Astrocyte of the cerebellum (primary cell): Measurements from ENCODE around the gene DIDO1.

Experiments used
- DNase-seq: peaks from one replicate; pipeline ENCODE4 v3.0.0-alpha.2; 2011; ENCODE audit warnings: low read depth
- H3K4me3 ChIP-seq: 2 replicates; pipeline ENCODE4 v1.5.1; 2011; ENCODE audit warnings: mild to moderate bottlenecking, low read depth, low read length, moderate library complexity
- CTCF ChIP-seq: IDR thresholded peaks from 2 replicates; pipeline ENCODE4 v1.5.1; 2012; ENCODE audit warnings: low read length, low read depth, moderate library complexity, mild to moderate bottlenecking; ENCODE audit errors: missing control alignments
- in situ Hi-C: cut with HindIII; loops from 2 replicates; pipeline ENCODE4 v1.10.0; 2017; ENCODE audit warnings: low sequenced_read_pairs

DIDO1 gene

GRCh38 chr20:62935204-62935967 lies 9.1 kb upstream of the DIDO1 start:
- no peak for DNase-seq
- no peak overlapping the region for H3K4me3 ChIP-seq
- in situ Hi-C loops: no loop called here
- no peak for TF ChIP-seq CTCF

- no peak for TF ChIP-seq CTCF
- H3K4me3 ChIP-seq: no peak overlapping the region
- in situ Hi-C loops: no loop called here
- DNase-seq: no peak
Observed at GRCh38 chr20:62933966-62934365, 7.7 kb upstream of the DIDO1 start.

- in situ Hi-C loops: no loop called here
- no peak for TF ChIP-seq CTCF
- no peak overlapping the region for H3K4me3 ChIP-seq
- no peak for DNase-seq
Observed at GRCh38 chr20:62931464-62931863, 5.2 kb upstream of the DIDO1 start.

- H3K4me3 ChIP-seq: peak overlapping the region; percentile 37
- in situ Hi-C loops: no loop called here
- no peak for DNase-seq
- TF ChIP-seq CTCF: no peak
Observed at GRCh38 chr20:62929051-62929538, 2.8 kb upstream of the DIDO1 start.

- TF ChIP-seq CTCF: no peak
- in situ Hi-C loops: no loop called here
- DNase-seq: no peak
- peak overlapping the region; percentile 37 for H3K4me3 ChIP-seq
Observed at GRCh38 chr20:62928246-62928939, 2.1 kb upstream of the DIDO1 start.

- H3K4me3 ChIP-seq: peak overlapping the region; percentile 93
- in situ Hi-C loops: no loop called here
- TF ChIP-seq CTCF: no peak
- DNase-seq: no peak
Observed at GRCh38 chr20:62927128-62927705, 912 bp upstream of the DIDO1 start.
